K562 (cell line): ENCODE results near the gene SNRNP70. TPM values are rescaled to one million over a fixed set of nuclear protein-coding genes. Genes with fewer than 3 reads are reported as not detected.

ENCODE experiments used
- ARNT ChIP-seq, 2 experiments: fragments of 450-650 bp; IDR thresholded peaks; 2 replicates each; pipeline ENCODE4 v1.6.1; 2016; ENCODE audit warnings: mild to moderate bottlenecking in 1 of 2
- EP400 ChIP-seq: fragments of 450-650 bp; IDR thresholded peaks from 2 replicates; pipeline ENCODE4 v1.6.1; 2017; ENCODE audit warnings: antibody characterized with exemption, mild to moderate bottlenecking, moderate library complexity
- ETV6 ChIP-seq, 3 experiments: fragments of 150-350 bp in 1 of 3; sonication (generic) in 1 of 3; formaldehyde crosslinking in 1 of 3; IDR thresholded peaks; 2 replicates each; pipeline versions ENCODE4 v1.6.1 to v1.8.0; 2014 to 2022; ENCODE audit warnings: borderline replicate concordance in 2 of 3, low read depth in 2 of 3, antibody characterized with exemption in 1 of 3, low read length in 1 of 3, mild to moderate bottlenecking in 1 of 3, missing genetic modification reagents in 1 of 3
- KLF13 ChIP-seq: fragments of 450-650 bp; IDR thresholded peaks from 2 replicates; pipeline ENCODE4 v1.6.1; 2016; ENCODE audit warnings: missing genetic modification characterization, low read depth, mild to moderate bottlenecking, missing compliant biosample characterization, moderate library complexity, borderline replicate concordance
- NFATC3 ChIP-seq: fragments of 450-650 bp; IDR thresholded peaks from 2 replicates; pipeline ENCODE4 v1.6.1; 2017; ENCODE audit warnings: mild to moderate bottlenecking
- PHB ChIP-seq: fragments of 250-450 bp; sonication (Bioruptor Pico); IDR thresholded peaks from 2 replicates; pipeline ENCODE4 v1.5.0; 2021
- RCOR1 ChIP-seq, 2 experiments: IDR thresholded peaks; 2 replicates each; pipeline ENCODE4 v1.6.1; 2012; ENCODE audit warnings: low read depth in 2 of 2, low read length in 2 of 2, borderline replicate concordance in 1 of 2, improper control_type of control experiment in 1 of 2
- ZNF324 ChIP-seq: fragments of 250-450 bp; sonication (Bioruptor Pico); IDR thresholded peaks from 2 replicates; pipeline ENCODE4 v1.4.0; 2020; ENCODE audit warnings: mild to moderate bottlenecking
- polyA plus RNA-seq, 8 experiments: library from polyadenylated mRNA; depleted of rRNA in 4 of 8; stranded (reverse) in 5 of 8; unstranded in 3 of 8; fragments of >200 nt; fragmentation: Nextera tagmentation in 2 of 8; fragmentation: Illumina TruSeq in 1 of 8; extraction: Ambion mirVana in 2 of 8; extraction: Trizol in 1 of 8; gene quantifications; 2 replicates each; pipeline versions ENCODE4 v1.2.1 to v1.2.3, GENCODE V29; 2011 to 2014; ENCODE audit warnings: inconsistent platforms in 1 of 8, missing spikeins in 1 of 8
- total RNA-seq, 7 experiments: library from RNA; depleted of rRNA in 6 of 7; stranded (reverse); fragments of >200 nt in 6 of 7; fragmentation: Illumina TruSeq in 2 of 7; extraction: Trizol in 2 of 7; gene quantifications; 2 replicates each; pipeline versions ENCODE4 v1.2.1 to v1.2.3, GENCODE V29; 2011 to 2021; ENCODE audit warnings: low replicate concordance in 1 of 7
- TF ChIP-seq, protein P1 (sequence below): sonication (generic); formaldehyde crosslinking; IDR thresholded peaks from 2 replicates; pipeline ENCODE4 v1.8.0; 2022; ENCODE audit warnings: missing genetic modification reagents, mild to moderate bottlenecking, moderate library complexity, borderline replicate concordance
- TF ChIP-seq, protein P2 (sequence below), 2 experiments: fragments of 450-650 bp in 1 of 2; sonication (generic) in 1 of 2; formaldehyde crosslinking in 1 of 2; IDR thresholded peaks; 2 replicates each; pipeline versions ENCODE4 v1.7.1 to v1.9.0; 2016 to 2022; ENCODE audit warnings: inconsistent platforms in 1 of 2, mild to moderate bottlenecking in 1 of 2, missing genetic modification reagents in 1 of 2
- TF ChIP-seq, protein P3 (sequence below), 2 experiments: IDR thresholded peaks; 2 replicates each; pipeline ENCODE4 v1.6.1; 2011; ENCODE audit warnings: borderline replicate concordance in 1 of 2, control low read depth in 1 of 2, low read depth in 1 of 2, low read length in 1 of 2, mild to moderate bottlenecking in 1 of 2, mixed read lengths in 1 of 2, moderate library complexity in 1 of 2; ENCODE audit not compliant: insufficient read depth in 1 of 2, insufficient read length in 1 of 2, poor library complexity in 1 of 2, severe bottlenecking in 1 of 2; ENCODE audit errors: extremely low read depth in 1 of 2

SNRNP70 gene
- total and polyA plus RNA-seq, 9 of the 15 experiments (the other 6 are each of a cell fraction or from before 2014, with no cell fraction given), result 2.8 to 496 (median 136) TPM

DNA sequence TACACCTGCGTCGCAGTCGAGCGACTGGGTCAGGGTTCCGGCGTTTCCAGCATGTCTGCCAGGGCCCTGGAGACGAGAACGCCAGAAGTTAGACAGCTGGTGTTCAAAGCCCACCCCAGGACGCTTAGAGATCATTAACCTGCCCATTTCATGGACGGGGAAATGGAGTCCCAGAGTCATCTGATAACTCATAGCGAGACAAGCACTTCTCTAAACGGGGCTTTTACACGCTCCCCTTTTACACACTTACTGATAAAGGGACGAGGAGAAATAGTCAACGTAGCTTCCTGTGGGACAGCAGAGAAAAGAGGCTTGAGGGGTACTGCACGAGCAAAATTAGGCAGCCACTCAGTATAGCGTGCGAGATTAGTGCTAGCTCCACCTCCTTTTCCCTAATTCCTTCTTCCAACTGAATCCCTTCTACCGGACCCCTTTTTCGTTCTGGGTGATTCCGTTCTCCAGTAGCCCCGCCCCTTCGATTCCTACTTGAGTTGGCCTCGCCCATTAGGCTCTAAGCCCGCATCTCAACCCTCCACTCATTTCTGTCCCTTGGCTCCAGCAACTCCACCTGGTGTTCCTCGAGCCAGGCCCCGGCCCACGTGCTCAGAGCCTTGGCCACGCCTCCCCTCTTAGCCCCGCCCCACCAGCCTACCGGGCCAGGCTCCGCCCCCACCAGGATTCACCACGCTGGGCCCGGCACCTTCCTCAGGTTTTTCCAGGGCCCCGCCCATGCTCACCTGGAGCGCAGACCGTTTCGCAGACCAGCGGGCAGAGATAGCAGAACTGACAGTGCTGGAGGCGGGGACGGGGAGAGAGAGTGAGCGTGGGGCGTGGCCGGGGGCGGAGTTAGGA is 66.2 kb downstream of the SNRNP70 start (continued):
- TF ChIP-seq, protein P1, sequence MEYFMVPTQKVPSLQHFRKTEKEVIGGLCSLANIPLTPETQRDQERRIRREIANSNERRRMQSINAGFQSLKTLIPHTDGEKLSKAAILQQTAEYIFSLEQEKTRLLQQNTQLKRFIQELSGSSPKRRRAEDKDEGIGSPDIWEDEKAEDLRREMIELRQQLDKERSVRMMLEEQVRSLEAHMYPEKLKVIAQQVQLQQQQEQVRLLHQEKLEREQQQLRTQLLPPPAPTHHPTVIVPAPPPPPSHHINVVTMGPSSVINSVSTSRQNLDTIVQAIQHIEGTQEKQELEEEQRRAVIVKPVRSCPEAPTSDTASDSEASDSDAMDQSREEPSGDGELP (CRISPR knock-in tag), result peak; percentile 94
- TF ChIP-seq RCOR1 (IDR thresholded peaks at IDR 0.05; ENCODE audit: borderline replicate concordance in 1 of 2, low read depth in 2 of 2, low read length in 2 of 2) (peak; percentile 11 to 68; a peak in 2 of 4 replicates), EP400 (peak; percentile 79), KLF13 (tag) (peak; percentile 32; the same call in 1 of the 2 replicates), ARNT (IDR thresholded peaks at IDR 0.05) (peak; percentile 32 to 34; a peak in 1 of 4 replicates), ETV6 (IDR thresholded peaks at IDR 0.05; ENCODE audit: borderline replicate concordance in 1 of 2, low read depth in 2 of 2, low read length in 1 of 2) (0 out of 4 replicates have a peak, but pooled peaks of 1 of the 2 experiments have one; percentile 9), ETV6 (CRISPR knock-in tag; IDR thresholded peaks at IDR 0.05; ENCODE audit: borderline replicate concordance) (no peak), NFATC3 (no peak), PHB (CRISPR knock-in tag) (no peak), ZNF324 (CRISPR knock-in tag) (no peak)
- TF ChIP-seq, protein P2, sequence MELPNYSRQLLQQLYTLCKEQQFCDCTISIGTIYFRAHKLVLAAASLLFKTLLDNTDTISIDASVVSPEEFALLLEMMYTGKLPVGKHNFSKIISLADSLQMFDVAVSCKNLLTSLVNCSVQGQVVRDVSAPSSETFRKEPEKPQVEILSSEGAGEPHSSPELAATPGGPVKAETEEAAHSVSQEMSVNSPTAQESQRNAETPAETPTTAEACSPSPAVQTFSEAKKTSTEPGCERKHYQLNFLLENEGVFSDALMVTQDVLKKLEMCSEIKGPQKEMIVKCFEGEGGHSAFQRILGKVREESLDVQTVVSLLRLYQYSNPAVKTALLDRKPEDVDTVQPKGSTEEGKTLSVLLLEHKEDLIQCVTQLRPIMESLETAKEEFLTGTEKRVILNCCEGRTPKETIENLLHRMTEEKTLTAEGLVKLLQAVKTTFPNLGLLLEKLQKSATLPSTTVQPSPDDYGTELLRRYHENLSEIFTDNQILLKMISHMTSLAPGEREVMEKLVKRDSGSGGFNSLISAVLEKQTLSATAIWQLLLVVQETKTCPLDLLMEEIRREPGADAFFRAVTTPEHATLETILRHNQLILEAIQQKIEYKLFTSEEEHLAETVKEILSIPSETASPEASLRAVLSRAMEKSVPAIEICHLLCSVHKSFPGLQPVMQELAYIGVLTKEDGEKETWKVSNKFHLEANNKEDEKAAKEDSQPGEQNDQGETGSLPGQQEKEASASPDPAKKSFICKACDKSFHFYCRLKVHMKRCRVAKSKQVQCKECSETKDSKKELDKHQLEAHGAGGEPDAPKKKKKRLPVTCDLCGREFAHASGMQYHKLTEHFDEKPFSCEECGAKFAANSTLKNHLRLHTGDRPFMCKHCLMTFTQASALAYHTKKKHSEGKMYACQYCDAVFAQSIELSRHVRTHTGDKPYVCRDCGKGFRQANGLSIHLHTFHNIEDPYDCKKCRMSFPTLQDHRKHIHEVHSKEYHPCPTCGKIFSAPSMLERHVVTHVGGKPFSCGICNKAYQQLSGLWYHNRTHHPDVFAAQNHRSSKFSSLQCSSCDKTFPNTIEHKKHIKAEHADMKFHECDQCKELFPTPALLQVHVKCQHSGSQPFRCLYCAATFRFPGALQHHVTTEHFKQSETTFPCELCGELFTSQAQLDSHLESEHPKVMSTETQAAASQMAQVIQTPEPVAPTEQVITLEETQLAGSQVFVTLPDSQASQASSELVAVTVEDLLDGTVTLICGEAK (IDR thresholded peaks at IDR 0.05), result 0 out of 2 replicates have a peak, but pooled peaks have one; percentile 11
- TF ChIP-seq, protein P2 (CRISPR knock-in tag; IDR thresholded peaks at IDR 0.05), result no peak
- TF ChIP-seq, protein P3, sequence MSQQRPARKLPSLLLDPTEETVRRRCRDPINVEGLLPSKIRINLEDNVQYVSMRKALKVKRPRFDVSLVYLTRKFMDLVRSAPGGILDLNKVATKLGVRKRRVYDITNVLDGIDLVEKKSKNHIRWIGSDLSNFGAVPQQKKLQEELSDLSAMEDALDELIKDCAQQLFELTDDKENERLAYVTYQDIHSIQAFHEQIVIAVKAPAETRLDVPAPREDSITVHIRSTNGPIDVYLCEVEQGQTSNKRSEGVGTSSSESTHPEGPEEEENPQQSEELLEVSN (IDR thresholded peaks at IDR 0.05; ENCODE audit: borderline replicate concordance in 1 of 2, extremely low read depth in 1 of 2, insufficient read depth in 1 of 2, insufficient read length in 1 of 2, low read depth in 1 of 2, low read length in 1 of 2, poor library complexity in 1 of 2, severe bottlenecking in 1 of 2), result peak; percentile 81 to 88
